ENCODE data around the gene KIR2DL1.
"Not testable (repeated sequence)": the region's sequence is repeated elsewhere in the genome, so short reads cannot be mapped to it uniquely, and the experiment has no call there.

Gene KIR2DL1

DNA sequence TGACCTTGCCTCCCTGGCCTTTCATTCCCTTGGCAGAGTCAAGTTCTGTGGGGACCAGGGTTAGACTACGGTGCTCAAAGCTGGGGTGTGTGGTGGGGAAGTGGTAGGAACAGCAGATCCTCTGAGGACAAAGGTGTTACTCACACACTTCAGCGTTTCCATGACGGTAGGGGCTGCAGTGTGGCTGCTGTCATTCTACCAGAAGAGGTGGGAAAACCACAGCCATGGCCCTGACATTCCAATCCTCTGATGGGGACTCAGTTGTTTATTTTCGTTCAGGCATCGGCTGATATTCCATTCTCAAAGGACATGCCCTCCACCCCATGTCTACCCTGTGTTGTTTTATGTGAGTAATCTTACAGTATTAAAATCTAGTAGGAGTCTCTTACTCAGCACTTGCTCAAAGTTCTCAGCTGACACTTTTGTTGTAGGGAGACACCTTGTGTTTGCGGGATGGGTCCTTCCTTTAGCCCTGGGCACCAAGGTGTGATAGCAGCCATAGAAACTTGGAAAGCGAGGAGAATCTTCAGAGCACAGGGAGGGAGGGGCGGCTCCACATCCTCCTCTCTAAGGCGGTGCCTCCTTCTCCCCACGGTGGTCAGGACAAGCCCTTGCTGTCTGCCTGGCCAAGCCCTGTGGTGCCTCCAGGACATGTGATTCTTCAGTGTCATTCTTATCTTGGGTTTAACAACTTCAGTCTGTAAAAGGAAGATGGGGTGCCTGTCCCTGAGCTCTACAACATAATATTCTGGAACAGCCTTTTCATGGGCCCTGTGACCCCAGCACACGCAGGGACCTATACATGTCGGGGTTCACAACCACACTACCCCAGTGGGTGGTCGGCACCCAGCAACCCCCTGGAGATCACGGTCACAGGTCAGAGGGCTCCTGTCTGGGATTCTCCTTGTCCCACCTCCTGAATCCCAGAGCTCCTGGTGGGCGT lies 1.7 kb downstream of the KIR2DL1 start:
- not testable (repeated sequence) for DNase-seq

DNA sequence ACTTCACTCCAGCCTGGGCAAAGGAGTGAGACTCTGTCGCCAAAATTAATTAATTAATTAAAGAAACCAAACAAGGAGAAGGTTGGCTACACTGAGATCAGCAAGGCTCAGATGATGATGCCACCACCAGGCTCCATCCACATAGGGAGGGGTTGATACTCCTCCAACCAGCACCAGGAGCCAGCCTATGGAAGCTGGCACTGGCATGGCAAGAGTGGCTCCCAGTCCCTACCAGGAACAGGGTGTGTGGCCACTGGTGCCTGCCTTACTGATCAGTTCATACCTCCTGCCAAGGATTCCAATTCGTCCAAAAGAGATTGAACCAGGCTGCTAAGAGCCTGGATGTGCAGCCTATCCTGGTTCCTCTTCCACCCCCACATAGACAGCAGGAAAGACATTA lies 3.1 kb downstream of the KIR2DL1 start:
- DNase-seq: not testable (repeated sequence)

DNA sequence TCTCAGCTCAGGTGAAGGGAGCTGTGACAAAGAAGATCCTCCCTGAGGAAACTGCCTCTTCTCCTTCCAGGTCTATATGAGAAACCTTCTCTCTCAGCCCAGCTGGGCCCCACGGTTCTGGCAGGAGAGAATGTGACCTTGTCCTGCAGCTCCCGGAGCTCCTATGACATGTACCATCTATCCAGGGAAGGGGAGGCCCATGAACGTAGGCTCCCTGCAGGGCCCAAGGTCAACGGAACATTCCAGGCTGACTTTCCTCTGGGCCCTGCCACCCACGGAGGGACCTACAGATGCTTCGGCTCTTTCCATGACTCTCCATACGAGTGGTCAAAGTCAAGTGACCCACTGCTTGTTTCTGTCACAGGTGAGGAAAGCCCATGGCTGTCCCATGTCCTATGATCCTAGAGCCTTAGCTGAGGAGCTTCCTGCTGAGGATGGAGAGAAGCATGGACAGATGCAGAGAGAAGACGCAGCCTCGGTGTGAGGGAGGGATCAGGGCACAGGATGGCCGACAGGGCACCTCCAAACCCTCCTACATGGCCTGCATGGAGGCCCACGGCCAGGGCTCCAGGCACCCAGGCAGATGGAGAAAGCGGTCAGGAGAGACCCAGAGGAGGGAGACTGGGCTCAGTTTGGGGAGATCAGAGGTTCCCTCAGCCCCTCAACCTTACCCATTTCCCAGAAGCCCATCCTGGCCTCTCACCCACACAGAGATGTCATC lies 5.7 kb downstream of the KIR2DL1 start:
- not testable (repeated sequence) for DNase-seq

DNA sequence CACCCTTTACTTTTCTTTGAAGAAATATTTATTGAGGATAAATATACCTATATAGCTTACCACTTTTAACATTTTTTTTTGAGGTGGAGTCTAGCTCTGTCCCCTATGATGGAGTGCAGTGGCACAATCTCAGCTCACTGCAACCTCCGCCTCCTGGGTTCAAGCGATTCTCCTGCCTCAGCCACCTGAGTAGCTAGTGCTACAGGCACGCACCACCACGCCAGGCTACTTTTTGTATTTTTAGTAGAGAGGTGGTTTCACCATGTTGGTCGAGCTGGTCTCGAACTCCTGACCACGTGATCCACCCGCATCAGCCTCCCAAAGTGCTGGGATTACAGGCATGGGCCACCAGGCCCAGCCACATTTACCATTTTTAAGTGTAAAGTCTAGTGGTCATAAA lies 6.2 kb downstream of the KIR2DL1 start:
- not testable (repeated sequence) for DNase-seq

DNA sequence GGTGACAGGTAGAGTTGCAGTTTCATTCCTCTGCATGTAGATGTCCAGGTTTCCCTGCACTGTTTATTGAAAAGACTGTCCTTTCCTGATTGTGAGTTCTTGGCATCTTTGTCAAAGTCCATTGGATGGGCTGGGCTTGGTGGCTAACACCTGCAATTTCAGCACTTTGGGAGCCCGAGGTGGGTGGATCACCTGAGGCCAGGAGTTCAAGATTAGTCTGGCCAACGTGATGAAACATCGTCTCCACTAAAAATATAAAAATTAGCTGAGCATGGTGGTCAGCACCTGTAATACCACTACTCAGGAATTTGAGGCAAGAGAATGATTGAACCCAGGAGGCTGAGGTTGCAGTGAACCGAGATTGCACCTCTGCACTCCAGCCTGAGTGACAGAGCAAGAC lies 8.3 kb downstream of the KIR2DL1 start:
- DNase-seq: not testable (repeated sequence)

DNA sequence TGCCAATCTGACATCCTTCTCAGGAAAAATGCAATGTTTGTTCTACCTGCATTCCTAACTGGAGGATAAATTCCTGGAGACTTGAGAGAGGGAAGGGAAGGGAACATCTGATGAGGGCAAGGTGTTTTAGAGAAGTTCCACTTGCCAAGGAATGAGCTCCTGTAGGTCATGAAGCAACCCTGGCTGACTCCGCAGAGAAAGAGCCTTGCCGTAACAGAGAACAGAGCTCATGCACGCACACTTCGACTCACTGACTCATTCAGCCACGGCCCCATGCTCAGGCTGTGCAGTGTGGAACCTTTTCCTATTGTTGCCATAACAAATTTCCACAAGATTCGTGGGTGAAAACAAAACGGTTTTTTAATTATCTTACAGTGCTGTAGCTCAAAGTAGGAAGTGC lies 9.3 kb downstream of the KIR2DL1 start:
- DNase-seq: not testable (repeated sequence)

DNA sequence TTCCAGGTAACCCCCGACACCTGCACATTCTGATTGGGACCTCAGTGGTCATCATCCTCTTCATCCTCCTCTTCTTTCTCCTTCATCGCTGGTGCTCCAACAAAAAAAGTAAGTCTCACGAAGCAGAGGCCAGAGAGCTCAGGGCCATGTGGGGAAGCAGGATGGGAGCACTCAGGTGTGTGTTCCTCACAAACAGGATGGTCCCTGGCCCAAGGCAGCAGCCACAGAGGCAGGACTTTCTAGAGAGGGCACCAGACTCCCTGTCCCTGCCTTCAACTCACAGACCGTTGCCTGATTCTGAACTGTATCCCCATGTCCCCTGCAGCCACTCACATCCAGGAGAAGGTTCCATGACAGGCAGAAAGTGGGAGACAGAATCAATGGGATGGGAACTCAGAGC lies 13.3 kb downstream of the KIR2DL1 start:
- DNase-seq: not testable (repeated sequence)

DNA sequence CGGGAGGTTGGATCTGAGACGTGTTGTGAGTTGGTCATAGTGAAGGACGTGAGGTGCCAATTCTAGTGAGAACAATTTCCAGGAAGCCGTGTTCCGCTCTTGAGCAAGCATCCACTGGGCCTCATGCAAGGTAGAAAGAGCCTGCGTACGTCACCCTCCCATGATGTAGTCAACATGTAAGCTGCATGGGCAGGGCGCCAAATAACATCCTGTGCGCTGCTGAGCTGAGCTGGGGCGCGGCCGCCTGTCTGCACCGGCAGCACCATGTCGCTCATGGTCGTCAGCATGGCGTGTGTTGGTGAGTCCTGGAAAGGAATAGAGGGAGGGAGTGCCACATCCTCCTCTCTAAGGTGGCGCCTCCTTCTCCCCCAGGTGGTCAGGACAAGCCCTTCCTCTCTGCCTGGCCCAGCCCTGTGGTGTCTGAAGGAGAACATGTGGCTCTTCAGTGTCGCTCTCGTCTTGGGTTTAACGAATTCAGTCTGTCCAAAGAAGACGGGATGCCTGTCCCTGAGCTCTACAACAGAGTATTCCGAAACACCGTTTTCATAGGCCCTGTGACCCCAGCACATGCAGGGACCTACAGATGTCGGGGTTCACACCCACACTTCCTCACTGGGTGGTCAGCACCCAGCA lies 16.6 kb downstream of the KIR2DL1 start:
- DNase-seq: not testable (repeated sequence)

DNA sequence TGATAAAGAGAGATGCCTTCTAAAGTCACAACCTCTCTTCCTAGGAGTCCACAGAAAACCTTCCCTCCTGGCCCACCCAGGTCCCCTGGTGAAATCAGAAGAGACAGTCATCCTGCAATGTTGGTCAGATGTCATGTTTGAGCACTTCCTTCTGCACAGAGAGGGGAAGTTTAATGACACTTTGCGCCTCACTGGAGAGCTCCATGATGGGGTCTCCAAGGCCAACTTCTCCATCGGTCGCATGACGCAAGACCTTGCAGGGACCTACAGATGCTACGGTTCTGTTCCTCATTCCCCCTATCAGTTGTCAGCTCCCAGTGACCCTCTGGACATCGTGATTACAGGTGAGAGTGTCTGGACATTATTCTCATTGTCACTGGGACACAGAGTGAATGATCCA lies 18.6 kb downstream of the KIR2DL1 start:
- not testable (repeated sequence) for DNase-seq

DNA sequence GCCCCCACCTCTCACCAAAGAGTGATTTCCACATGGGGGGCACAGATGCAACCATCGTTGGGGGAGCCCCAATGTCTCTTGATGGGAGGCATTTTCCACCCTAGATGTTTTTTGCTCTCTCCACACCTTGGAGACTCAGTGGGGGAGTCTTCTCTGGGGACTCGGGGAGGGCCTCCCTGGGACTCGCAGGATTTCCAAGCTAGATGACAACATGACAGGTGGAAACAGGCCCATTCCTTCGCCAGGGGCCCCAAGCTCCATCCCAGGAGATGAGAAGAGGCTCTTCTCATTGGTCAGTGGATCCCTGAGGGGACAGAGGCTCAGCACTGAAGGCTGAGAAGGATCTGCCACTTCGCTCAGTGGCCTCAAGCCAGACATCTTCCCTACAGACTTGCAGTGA lies 21.1 kb downstream of the KIR2DL1 start:
- no peak for DNase-seq

DNA sequence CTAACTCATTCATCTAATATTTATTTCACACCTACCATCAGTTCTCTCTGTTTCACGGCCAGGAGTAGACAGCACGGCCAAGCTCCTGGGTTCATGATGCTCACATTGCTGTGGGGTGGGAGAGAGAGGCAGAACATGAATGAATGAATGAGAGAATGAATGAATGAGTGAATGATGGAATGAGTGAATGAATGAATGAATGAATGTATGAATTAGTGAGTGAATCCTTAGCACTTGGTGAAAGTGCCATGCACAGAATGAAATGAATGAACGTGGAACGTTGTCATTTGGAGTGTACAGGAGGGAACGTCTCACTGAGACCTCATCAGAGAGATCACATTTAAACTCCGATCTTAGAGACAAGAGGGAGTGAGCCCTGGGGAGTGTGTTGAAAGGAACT lies 21.9 kb downstream of the KIR2DL1 start:
- no peak for DNase-seq

DNA sequence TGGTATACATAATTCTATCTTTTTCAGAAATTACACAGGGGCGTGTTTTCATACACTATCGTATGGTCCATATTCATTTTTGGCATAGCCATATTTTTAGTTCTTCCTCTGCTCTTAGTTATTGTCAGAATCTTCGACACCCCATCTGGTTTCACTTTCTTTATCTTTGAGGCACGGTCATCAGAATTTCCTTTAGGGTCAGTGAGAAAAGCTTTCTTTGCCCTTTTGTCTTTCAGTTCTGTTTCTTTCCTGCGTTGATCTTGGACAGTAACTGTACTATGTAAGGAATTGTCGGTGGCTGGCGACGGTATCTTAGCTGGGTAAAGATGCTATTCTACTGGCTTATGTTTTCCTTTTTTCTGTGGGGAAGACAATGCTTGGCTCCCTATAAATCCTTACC lies 23.2 kb downstream of the KIR2DL1 start:
- DNase-seq: no peak

DNA sequence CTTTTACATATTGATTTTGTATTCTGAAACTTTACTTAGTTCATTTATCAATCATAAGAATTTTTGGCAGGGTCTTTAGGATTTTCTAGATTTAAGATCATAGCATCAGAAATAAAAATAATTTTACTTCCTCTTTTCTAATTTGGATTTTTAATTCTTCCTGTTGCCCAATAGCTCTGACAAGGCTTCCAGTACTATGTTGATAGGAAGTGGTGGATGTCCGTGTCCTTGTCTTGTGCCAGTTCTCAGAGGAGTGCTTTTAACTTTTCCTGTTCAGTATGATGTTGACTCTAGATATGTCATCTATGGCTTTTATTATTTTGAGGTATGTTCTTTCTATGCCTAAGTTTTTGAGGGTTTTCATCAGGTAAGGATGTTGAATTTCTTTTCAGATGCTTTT lies 26.2 kb downstream of the KIR2DL1 start:
- DNase-seq: no peak

DNA sequence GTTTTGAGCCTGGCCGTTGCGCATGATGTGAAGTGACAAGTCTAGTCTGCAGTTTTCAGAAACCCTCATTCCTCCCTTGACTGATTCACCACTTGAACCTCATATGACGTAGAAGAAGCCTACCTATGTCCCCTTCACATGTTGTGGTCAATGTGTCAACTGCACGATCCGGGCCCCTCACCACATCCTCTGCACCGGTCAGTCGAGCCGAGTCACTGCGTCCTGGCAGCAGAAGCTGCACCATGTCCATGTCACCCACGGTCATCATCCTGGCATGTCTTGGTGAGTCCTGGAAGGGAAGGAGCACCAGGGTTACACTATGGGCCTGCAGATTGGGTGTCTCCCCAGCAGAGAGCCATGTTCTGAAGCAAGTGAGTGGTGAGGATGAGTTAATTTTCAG lies 33.8 kb downstream of the KIR2DL1 start, which contains the start of gene KIR2DL4:
TSS of gene KIR2DL4 (plus strand) at position 201 of the 400 bp plus-strand sequence. CDS start at position 243, 42 bp downstream.
- DNase-seq: no peak

DNA sequence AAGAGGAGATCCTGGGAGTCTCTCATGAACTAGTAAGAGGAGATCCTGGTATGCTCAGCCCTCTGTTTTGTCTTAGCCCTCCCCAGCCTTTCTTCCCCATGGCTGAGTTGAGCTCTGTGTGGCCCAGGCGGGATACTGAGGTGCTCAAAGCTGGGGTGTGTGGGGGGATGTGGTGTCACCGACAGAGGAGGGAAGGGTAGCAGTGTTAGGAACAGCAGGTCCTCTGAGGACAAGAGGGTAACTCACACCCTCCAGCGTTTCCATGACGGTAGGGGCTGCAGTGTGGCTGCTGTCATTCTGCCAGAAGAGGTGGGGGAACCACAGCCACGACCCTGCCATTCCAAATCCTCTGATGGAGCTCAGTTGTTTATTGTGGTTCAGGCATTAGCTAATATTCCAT lies 34.5 kb downstream of the KIR2DL1 start:
- DNase-seq: no peak

DNA sequence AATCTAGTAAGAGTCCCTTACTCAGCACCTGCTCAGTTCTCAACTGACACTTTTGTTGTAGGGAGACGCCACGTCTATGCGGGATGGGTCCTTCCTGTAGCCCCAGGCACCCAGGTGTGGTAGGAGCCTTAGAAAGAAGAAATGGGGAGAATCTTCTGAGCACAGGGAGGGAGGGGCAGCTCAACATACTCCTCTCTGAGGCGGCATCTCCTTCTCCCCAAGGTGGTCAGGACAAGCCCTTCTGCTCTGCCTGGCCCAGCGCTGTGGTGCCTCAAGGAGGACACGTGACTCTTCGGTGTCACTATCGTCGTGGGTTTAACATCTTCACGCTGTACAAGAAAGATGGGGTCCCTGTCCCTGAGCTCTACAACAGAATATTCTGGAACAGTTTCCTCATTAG lies 35.0 kb downstream of the KIR2DL1 start:
- no peak for DNase-seq

DNA sequence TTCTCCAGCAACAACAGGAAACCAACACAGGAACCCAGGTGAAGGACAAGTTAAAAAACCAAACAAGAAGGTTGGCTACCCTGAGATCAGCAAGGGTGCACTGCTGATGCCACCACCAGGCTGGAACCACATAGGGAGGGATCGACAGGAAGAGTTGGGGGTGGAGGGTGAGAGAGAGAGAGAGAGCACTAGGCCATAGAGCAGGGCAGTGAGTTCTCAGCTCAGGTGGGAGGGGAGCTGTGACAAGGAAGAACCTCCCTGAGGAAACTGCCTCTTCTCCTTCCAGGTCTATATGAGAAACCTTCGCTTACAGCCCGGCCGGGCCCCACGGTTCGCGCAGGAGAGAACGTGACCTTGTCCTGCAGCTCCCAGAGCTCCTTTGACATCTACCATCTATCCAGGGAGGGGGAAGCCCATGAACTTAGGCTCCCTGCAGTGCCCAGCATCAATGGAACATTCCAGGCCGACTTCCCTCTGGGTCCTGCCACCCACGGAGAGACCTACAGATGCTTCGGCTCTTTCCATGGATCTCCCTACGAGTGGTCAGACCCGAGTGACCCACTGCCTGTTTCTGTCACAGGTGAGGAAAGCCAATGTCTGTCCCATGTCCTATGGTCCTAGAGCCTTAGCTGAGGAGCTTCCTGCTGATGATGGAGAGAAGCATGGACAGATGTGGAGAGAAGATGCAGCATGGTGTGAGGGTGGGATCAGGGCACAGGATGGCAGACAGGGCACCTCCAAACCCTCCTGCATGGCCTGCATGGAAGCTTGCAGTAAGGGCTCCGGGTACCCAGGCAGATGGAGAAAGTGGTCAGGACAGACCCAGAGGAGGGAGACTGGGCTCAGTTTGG lies 36.3 kb downstream of the KIR2DL1 start:
- DNase-seq: no peak

DNA sequence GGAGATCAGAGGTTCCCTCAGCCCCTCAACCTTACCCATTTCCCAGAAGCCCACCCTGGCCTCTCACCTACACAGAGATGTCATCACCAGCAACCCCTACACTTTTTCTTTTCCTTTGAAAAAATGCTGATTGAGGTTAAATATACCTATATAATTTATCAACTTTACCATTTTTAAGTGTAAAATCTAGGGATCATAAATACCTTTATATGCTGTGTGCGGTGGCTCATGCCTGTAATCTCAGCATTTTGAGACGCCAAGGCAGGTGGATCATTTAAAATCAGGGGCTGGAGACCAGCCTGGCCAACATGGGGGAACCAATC lies 36.9 kb downstream of the KIR2DL1 start:
- no peak for DNase-seq

DNA sequence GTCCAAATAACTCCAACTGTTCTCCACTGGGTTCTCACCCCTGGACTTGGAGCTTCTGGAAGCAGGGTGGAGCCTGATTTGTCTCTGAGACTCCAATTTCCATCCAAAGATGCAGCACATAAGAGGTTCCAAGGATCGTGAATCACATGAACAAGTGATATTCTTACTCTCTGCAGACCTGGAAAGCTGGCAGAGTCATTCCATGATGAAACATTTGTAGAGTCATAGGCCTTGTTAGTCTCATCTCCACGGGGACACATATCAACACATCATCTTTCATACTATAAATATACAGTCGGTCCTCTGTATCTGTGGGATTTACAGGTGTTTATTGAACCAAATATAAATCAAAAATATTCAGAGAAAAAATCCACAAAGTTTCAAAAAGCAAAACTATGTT lies 45.0 kb downstream of the KIR2DL1 start:
- DNase-seq: not testable (repeated sequence)

DNA sequence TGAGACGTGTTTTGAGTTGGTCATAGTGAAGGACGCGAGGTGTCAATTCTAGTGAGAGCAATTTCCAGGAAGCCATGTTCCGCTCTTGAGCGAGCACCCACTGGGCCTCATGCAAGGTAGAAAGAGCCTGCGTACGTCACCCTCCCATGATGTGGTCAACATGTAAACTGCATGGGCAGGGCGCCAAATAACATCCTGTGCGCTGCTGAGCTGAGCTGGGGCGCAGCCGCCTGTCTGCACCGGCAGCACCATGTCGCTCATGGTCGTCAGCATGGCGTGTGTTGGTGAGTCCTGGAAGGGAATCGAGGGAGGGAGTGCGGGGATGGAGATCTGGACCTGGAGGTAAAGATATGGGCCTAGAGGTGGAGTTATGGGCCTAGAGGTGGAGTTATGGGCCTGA lies 46.7 kb downstream of the KIR2DL1 start, which contains the start of gene KIR3DL1:
TSS of gene KIR3DL1 (plus strand) at position 218 of the 400 bp plus-strand sequence.
- not testable (repeated sequence) for DNase-seq

DNA sequence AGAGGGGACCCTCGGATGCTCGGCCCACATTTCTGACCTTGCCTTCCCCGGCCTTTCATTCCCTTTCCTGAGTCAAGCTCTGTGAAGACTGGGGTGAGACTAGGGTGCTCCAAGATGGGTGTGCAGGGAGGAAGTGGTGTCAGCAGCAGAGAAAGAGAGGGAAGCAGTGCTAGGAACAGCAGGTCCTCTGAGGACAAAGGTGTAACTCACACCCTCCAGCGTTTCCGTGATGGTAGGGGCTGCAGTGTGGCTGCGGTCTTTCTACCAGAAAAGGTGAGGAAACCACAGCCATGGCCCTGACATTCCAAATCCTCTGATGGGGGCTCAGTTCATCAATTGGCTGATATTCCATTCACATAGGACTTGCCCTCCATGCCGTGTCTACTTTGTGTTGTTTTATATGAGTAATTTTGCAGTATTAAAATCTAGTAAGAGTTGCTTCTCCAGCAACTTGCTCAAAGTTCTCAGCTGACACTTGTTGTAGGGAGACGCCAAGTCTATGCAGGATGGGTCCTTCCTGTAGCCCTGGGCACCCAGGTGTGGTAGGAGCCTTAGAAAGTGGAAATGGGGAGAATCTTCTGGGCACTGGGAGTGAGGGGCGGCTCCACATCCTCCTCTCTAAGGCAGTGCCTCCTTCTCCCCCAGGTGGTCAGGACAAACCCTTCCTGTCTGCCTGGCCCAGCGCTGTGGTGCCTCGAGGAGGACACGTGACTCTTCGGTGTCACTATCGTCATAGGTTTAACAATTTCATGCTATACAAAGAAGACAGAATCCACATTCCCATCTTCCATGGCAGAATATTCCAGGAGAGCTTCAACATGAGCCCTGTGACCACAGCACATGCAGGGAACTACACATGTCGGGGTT lies 48.3 kb downstream of the KIR2DL1 start:
- no peak for DNase-seq
